NK-92 treated with Interleukin-12 subunit alpha and Interleukin-12 subunit beta, amount 100 ng/mL, for 24 hours (cell line): Measurements from ENCODE around the gene GPHB5.
"Not testable (repeated sequence)": the region's sequence is repeated elsewhere in the genome, so short reads cannot be mapped to it uniquely, and the experiment has no call there.

Source experiments
- DNase-seq: peaks from one replicate; lab custom pipeline; 2025; lab: John Stamatoyannopoulos, UW

Gene GPHB5, protein sequence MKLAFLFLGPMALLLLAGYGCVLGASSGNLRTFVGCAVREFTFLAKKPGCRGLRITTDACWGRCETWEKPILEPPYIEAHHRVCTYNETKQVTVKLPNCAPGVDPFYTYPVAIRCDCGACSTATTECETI

DNA sequence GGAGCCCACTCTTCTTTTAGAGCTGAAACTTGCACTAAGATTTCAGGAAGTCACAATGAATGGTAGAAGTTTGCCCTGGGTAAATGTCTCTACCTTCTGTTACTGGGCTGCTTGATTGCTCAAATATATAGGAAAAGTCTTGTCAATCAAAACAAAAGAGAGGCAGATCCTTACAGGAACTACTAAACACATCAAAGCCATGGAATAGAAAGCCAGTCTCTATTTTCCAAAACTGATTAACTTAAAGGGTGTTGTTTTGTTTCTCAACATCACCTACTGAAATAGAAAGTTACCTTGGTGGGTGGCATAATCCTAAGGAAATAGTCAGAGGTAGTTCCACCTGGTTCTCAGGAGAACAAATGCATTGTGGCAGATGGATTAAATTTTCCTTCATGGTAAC lies at the start of gene GPHB5:
Gene GPHB5, minus strand, starts transcription at position 101 of the 400 bp plus-strand sequence. CDS start 1,086 bp downstream, outside the sequence.
- no peak for DNase-seq

- no peak for DNase-seq
These were observed 49.1 kb upstream of the GPHB5 start for GRCh38 chr14:63367742-63368364.

- DNase-seq = no peak
These were observed 43.7 kb upstream of the GPHB5 start for GRCh38 chr14:63362389-63362819.

DNA sequence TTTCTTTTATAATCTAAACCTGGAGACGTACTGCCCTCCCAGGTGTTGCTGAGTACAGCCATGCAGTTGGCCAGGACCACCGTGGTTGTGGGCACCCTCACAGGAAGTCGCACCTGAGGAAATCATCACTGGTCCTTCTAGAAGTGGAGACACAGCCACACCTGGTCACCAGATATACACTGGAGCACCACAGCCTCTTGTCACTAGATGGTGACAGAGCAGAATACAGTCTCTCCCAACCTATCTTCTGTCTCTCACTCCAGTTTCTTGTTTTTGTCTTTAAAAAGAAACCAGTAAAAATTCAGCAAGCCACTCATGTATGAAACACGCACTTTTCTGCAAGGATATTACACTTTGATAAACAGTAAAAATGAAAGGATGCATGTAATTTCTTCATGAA lies 43.1 kb upstream of the GPHB5 start:
- no peak for DNase-seq

- no peak for DNase-seq
These were observed 39.1 kb upstream of the GPHB5 start for GRCh38 chr14:63357841-63358240.

DNA sequence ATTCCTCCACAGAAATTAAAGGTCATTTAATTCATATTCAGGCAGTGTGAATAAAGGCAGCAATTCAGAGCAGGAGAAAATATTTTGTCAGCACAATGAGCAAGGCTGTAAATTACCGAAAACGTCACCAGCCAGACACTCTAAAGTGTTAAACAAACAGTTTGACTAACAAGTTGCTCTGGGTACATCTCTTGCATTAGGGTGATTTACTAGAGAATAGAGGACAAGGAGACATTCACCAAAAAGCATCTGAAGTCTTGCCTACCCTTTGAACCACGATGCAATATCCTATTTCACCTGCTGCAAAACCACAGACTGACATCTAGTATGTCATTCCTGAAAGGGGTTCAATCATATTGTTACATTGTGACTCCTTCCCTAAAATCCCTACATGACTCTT lies 27.1 kb upstream of the GPHB5 start:
- DNase-seq = no peak

DNA sequence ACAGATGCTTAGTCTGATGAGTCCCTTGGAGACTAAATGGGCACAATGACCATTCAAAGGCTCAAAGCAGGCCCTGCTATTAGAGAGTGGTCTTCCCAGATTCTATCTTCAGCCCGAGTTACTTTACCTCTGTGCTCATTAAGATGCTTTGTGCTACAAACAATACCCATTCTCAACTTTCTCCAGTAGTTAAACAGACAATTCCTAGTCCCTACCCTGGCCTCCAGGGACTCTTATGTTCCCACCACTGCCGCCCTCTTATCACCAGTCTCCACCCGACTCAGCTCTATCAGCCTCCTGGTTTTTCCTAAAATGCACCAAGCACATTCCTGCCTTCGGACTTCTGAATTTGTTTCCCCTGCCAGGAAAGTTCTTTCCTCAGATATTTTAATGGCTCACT lies 25.6 kb upstream of the GPHB5 start:
- no peak for DNase-seq

- DNase-seq = no peak
These were observed 25.1 kb upstream of the GPHB5 start for GRCh38 chr14:63343878-63344277.

DNA sequence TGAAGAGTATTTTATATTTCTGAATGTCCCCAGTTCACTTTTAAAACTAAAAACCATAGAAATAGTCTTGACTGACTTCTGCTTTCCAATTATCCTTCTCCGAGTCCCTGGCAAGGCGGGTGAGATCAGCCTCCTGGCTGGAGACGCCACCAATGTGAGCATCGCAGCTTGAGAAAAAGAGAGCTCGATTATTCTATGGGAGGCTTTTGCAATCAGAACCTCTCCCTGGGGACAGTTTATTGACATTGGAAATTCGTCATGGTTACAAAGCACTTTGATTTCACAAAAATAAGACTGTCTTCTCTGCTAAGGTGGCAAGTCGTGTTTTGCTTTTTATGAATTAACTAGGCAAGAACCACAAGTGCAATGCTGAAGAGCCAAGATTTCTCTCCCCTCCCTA lies 23.6 kb upstream of the GPHB5 start:
- no peak for DNase-seq

DNA sequence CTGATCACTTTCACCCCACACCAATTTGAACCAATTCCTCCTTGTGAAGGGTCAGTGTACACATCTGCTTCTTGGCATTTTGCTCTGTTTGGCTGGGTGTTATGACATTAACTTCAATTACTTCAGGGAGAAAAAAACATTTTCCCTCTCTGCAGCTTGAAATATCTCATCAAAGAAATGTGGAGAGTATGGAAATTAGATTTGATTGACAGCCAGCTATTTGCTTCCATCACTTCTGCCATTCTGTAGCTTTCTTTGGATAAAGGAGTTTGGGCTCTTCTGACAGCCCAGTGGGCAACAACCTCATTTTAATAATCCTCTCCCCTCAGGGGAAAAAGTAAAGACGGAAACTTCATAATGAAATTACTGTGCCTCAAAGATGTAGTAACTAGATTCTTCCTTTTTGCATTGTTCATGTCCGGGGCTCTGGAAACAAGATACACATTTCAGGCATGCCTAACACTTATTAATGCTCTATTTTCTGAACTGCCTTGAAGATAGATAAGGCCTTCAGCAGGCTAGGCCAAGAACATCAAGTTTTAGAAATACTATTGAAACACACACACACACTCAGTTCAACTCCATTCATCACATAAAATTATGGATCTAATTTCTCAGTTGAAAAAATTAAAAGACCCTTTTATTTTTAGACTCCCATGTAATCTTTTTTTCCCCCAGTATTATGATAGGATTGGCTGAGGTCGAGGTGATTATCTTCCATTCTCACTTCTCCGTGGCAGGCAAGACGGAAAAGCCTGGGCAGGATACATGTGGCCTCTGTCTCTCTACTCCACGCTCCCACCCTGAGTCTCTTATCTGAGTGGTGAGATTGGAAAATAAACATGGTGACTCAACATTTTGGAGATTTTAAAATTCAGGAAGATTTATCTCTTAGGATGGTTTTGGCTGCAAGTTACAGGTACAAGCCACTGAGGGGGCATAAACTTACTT lies 10.3 kb upstream of the GPHB5 start:
- no peak for DNase-seq

- DNase-seq = no peak
These were observed 8.1 kb upstream of the GPHB5 start for GRCh38 chr14:63326840-63327239.

DNA sequence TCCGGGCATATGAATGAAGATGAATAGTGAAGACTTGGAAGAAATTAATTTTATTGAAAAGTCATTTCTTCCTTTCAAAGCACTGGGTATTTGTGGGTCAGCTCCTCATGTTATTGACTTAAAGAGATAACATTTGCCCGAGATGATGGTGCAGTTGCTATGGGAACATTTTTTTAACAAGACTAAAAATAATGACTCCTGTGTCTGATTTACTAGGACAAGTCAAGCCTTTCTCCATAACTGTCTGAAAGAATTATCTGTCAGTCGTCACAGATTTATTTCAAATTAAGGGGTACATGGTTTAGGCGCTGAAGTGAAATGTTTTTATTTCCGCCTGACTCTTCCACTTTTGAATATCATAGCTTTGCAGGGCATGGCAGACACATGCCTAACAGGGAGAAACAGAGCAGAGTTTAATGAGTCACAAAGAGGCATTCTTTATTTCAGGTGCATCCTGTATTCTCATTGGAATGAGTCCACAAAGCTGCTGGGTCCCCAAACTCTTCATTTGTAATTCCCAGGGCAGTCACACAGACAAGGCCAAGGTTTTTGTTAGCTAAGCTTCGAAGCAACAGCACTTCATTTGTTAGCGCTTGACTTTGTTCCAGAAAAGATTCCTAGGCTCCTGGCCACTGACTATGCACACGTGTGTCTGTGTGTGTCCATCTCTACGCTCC lies 4.3 kb upstream of the GPHB5 start:
- no peak for DNase-seq

DNA sequence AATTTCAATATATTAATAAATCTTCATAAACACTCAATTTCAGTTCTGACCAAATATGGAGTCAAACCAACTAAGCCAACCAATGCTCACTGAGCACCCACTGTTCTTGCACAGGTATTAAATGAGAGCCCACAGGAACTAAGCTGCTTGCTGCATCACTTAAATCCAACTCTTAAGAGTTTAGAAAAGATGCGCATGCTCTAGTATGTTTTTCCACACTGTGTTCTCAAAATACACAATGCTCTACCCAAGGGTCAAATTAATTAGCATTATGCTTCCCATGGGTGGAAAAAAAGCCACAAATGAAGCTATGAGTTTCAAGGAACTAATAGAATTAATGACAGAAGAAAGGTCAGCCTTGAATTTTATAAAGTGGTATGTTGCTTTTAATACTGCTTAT lies 3.7 kb upstream of the GPHB5 start:
- no peak for DNase-seq

DNA sequence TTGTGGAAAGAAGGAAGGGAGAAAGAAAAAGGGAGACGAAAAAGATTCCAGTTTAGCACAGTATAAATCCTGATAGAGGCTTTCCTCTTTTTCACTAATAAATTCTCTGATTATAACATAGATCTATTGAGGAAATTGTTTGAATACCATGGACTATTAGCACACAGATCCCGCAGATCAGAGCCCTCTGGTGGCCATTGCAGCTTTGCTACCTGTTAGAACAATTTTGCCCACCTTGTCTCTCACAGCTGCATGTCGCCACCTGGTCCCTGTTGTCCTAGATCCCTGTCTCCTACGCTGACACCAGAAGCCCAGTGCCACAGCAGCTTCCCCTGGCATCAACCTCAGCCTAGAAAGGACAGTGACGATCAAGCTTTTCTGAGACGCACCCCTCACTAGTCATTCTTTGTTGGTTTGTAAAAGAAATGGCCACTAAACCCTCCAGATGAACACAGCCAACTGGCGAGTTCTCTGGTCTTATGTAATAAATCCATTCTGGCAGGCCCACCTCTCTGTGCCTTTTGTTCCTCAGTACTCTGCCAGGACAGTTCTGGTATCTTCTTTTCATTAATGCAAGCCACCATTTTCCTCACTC lies 9.9 kb downstream of the GPHB5 start:
- DNase-seq = no peak

DNA sequence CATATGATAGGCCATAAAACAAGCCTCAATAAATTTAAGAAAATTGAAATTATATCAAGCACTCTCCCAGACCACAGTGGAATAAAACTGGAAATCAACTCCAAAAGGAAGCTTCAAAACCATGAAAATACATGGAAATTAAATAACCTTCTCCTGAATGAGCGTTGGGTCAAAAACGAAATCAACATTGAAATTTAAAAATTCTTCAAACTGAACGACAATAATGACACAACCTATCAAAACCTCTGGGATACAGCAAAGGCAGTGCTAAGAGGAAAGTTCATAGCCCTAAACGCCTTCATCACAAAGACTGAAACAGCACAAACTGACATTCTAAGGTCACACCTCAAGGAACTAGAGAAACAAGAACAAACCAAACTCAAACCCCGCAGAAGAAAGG lies 14.3 kb downstream of the GPHB5 start:
- not testable (repeated sequence) for DNase-seq

DNA sequence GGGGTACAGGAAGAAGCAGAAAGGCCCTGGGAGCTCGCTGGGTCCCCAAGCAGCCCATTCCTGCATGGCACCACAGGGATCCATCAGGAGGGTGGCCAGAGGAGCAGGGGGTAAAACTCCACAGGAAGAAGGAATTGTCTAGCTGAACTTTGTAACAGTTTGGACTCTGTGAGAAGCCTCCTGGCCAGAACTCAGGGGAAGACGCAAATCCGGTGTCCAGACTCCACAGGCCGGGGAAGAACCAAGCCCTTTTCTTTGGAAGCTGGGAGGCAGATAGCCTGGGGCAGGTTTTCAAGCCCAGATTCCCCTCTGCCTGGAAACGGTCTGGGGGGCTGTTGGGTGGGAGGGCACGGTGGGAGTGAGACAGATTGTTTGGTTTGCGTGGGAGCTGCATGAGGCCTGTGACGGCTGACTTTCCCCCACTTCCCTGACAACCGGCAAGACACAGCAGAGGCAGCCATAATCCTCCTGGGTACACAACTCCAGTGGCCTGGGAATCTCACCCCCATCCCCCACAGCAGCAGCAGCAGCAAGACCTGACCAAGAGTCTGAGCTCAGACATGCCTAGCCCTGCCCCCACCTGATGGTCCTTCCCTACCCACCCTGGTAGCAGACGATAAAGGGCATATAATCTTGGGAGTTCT lies 16.7 kb downstream of the GPHB5 start:
- DNase-seq = no peak

GRCh38 chr14:63300854-63301253 lies 17.9 kb downstream of the GPHB5 start:
- no peak for DNase-seq

DNA sequence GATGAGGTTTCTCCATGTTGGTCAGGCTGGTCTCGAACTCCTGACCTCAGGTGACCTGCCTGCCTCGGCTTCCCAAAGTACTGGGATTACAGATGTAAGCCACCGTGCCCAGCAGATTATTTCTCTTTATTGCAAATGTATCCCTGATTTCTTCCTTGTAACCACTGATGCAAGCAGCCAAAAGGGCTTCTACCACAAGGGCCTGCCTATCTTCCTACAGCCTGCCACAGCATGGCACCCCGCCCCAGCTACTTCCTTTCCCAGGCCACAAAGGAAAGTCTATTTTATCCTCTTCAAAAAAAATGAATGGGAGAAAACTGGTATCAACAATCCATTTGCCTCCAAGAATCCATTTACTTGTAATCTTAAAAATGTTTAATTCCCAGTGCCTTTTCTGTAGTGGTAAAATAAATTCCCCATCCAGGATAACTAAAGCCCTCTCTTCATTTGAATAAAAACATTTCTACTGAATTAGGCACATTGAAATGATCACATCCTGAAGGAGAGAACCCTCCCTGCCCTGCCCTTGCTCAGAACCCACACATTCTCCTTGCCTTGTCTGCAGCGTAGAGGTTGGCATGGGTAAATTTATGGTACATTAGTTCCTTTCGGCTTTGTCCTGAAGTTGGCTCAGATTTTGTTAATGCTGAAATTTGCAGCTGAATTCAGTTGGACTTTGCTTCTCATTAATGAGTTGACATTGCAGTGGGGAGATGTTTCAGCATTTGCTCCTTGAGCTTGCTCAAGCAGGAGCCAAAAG lies 19.2 kb downstream of the GPHB5 start:
- DNase-seq = no peak

GRCh38 chr14:63297372-63298063 lies 21.2 kb downstream of the GPHB5 start:
- DNase-seq = no peak

DNA sequence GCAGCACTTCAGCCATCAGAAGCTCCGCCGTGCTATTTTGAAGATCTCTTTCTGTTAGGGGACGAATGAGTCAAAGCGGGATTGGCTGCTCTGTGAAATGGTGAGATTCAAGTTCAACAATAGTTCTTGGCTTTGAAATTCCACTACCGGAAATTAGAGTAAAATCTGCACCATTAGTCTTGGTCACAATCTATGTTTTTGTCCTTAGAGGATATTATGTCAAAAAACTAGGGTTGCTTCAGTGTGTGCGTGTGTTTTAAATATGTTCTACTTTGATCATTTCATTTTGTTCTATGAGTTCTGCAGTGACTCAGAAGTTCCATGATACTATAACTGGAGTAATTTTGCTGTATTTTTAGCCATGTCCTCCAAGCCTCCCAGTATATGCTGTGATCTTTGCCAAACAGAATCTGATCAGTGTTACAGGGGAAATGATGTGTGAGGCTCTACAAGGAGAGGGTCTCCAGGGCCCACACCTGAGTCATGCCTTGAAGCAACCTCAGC lies 22.6 kb downstream of the GPHB5 start:
- DNase-seq = no peak
